ENCODE results near the gene GPX4. TPM values are rescaled to one million over a fixed set of nuclear protein-coding genes. Genes with fewer than 3 reads are reported as not detected.

Gene GPX4
- total and polyA plus RNA-seq, 2 of the 13 experiments (the other 11 are each of a cell fraction or from before 2014, with no cell fraction given) = 535 to 613 TPM

DNA sequence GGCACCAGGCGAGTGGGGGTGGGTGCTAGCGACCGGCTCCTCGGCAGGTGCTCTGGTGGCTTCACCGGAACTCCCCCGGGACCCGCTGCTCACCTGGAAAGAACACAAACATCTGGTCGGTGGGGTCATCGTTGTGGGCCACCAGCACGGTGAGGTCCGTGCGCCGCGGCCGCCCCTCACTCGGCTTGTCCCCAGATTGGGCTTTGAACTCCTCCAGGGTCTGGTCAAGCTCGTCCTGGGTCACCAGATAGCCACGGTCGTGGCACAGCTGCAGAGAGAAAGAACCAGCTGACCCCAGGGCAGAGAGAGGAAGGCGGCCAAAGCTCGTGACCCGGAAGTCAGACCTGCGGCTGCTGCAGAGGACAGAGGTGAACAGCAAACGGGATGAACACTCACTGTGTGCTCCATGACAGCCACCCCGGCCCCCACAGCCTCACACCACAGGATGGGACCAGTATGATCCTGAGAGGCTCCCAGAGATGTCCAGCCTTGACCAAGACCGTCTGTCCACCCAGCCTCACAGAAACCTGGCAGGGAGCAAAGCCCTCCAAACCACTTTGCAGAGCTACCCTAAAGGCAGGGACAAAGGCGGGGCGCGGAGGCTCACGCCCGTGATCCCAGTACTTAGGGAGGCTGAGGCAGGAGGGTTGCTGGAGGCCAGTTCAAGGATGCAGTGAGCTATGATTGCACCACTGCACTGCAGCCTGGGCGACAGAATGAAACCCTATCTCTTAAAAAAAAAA, 9.8 kb upstream of the GPX4 start (continued):
- TF ChIP-seq ZHX2 (IDR thresholded peaks at IDR 0.05; ENCODE audit: low read depth) (no peak), ZHX2 (CRISPR knock-in tag; IDR thresholded peaks at IDR 0.05; ENCODE audit: borderline replicate concordance) (no peak), TAF1 (CRISPR knock-in tag; IDR thresholded peaks at IDR 0.05) (no peak), STAT5B (CRISPR knock-in tag; IDR thresholded peaks at IDR 0.05) (no peak), SP4 (CRISPR knock-in tag; IDR thresholded peaks at IDR 0.05) (no peak), ZNF768 (CRISPR knock-in tag; IDR thresholded peaks at IDR 0.05) (0 out of 2 replicates have a peak, but pooled peaks have one; percentile 9), KMT2B (CRISPR knock-in tag; IDR thresholded peaks at IDR 0.05) (no peak), ZNF615 (CRISPR knock-in tag; IDR thresholded peaks at IDR 0.05; ENCODE audit: borderline replicate concordance) (no peak), U2AF1 (optimal IDR thresholded peaks at IDR 0.05; ENCODE audit: low read depth, low read length) (no peak), HINFP (CRISPR knock-in tag; IDR thresholded peaks at IDR 0.05; ENCODE audit: low read depth) (no peak), NR2C2 (CRISPR knock-in tag; IDR thresholded peaks at IDR 0.05; ENCODE audit: borderline replicate concordance) (peak; percentile 81), SAFB2 (CRISPR knock-in tag; IDR thresholded peaks at IDR 0.05; ENCODE audit: borderline replicate concordance, low read depth) (no peak), HOXA9 (CRISPR knock-in tag; IDR thresholded peaks at IDR 0.05; ENCODE audit: borderline replicate concordance) (no peak), ZBTB46 (CRISPR knock-in tag; IDR thresholded peaks at IDR 0.05; ENCODE audit: borderline replicate concordance) (no peak), ZNF263 (CRISPR knock-in tag; IDR thresholded peaks at IDR 0.05) (peak; percentile 48; the same call in 1 of the 2 replicates), ZNF564 (CRISPR knock-in tag; IDR thresholded peaks at IDR 0.05) (no peak), EZH2 (conservative IDR thresholded peaks at IDR 0.05; ENCODE audit: low read depth, low read length) (no peak), SRF (IDR thresholded peaks at IDR 0.05; ENCODE audit: low read depth, low read length) (no peak), ZNF772 (CRISPR knock-in tag; IDR thresholded peaks at IDR 0.05) (no peak), ZNF317 (CRISPR knock-in tag; IDR thresholded peaks at IDR 0.05) (no peak), ZNF274 (CRISPR knock-in tag; IDR thresholded peaks at IDR 0.05) (no peak), YEATS4 (CRISPR knock-in tag; IDR thresholded peaks at IDR 0.05; ENCODE audit: borderline replicate concordance) (peak; percentile 40; the same call in 1 of the 2 replicates)
